Tibial nerve (tissue), 4 donors: ENCODE data around the gene TDP1. TPM values are rescaled to one million over a fixed set of nuclear protein-coding genes. Genes with fewer than 3 reads are reported as not detected.

ENCODE experiments used
- DNase-seq, 2 donors: peaks; one replicate each; pipeline ENCODE4 v3.0.0-alpha.2; 2019; ENCODE audit warnings: low spot score in 2 of 2
- H3K27ac ChIP-seq, 4 donors: fragments of 200-600 bp; sonication (generic) in 3 of 4; one replicate each; pipeline ENCODE4 v1.5.1; 2017 to 2019; ENCODE audit warnings: mild to moderate bottlenecking in 1 of 4
- H3K27me3 ChIP-seq, 2 donors: fragments of 200-600 bp; sonication (generic) in 1 of 2; one replicate each; pipeline versions ENCODE4 v1.5.1 to v1.6.0; 2017 to 2019
- H3K36me3 ChIP-seq, 3 donors: fragments of 200-600 bp; sonication (generic); one replicate each; pipeline ENCODE4 v1.5.1; 2018 to 2019
- H3K4me1 ChIP-seq, 4 donors: fragments of 200-600 bp; sonication (generic) in 3 of 4; one replicate each; pipeline ENCODE4 v1.5.1; 2017 to 2019
- H3K4me3 ChIP-seq, 4 donors: fragments of 200-600 bp; sonication (generic) in 3 of 4; one replicate each; pipeline ENCODE4 v1.5.1; 2017 to 2019; ENCODE audit warnings: mild to moderate bottlenecking in 1 of 4, moderate library complexity in 1 of 4
- H3K9me3 ChIP-seq, 4 donors: fragments of 200-600 bp; sonication (generic) in 3 of 4; one replicate each; pipeline ENCODE4 v1.5.1; 2017 to 2019
- CTCF ChIP-seq, 5 experiments: fragments of 200-600 bp in 3 of 5; fragments of 450-650 bp in 2 of 5; sonication (generic) in 3 of 5; IDR thresholded peaks; one replicate each; pipeline ENCODE4 v1.5.1; 2016 to 2019; ENCODE audit warnings: antibody characterized with exemption in 5 of 5, mild to moderate bottlenecking in 3 of 5, moderate library complexity in 2 of 5
- EP300 ChIP-seq, 2 donors: sonication (generic); formaldehyde crosslinking; IDR thresholded peaks; one replicate each; pipeline ENCODE4 v1.6.1; 2017; ENCODE audit warnings: antibody characterized with exemption in 2 of 2, mild to moderate bottlenecking in 1 of 2
- POLR2A ChIP-seq, 2 donors: fragments of 450-650 bp; IDR thresholded peaks; one replicate each; pipeline ENCODE4 v1.6.1; 2017; ENCODE audit warnings: antibody characterized with exemption in 2 of 2, mild to moderate bottlenecking in 2 of 2, moderate library complexity in 2 of 2
- WGBS, 2 donors: methylation state at CpG; one replicate each; pipeline ENCODE4 v1.1.5; 2018; 5-methylcytosine and 5-hydroxymethylcytosine counted together
- total RNA-seq, 4 donors: library from RNA; depleted of rRNA; stranded (reverse); fragments of >200 nt; gene quantifications; one replicate each; pipeline ENCODE4 v1.1.0, GENCODE V29; 2016

Gene TDP1
- total RNA-seq, 4 donors from 2014 or later = 5.9 to 9.0 (median 6.5) TPM

GRCh38 chr14:90061685-90062126 lies 106.0 kb downstream of the TDP1 start, which contains the start of gene KCNK13:
Gene KCNK13 (plus strand): TSS chr14:90061994. CDS start chr14:90062206, 212 bp downstream.
- no peaks in the 10 kb centered on the region for H3K9me3 ChIP-seq
- H3K4me1 ChIP-seq = peaks cover 0 to 31% (median 26%) of the 10 kb centered on the region in 4 donors
- no peak within 1 kb of the TSS for H3K27ac ChIP-seq
- TF ChIP-seq POLR2A (IDR thresholded peaks at IDR 0.05) = no peak
- H3K36me3 ChIP-seq = no peaks in the 10 kb centered on the region
- H3K4me3 ChIP-seq = peak within 1 kb of the TSS; percentile 13 to 51 (median 30)
- no peak for DNase-seq
- H3K27me3 ChIP-seq = peaks cover 0 to 74% of the 10 kb centered on the region in 2 donors
- WGBS, 2 donors = 0% methylated on average over 23 to 35 of the region's 52 CpGs

- Histone ChIP-seq H3K27ac (no peak overlapping the region), H3K36me3 (no peaks in the 10 kb centered on the region), H3K4me1 (peaks cover 0 to 31% (median 26%) of the 10 kb centered on the region in 4 donors), H3K4me3 (peak overlapping the region; percentile 13 to 51 (median 30)), H3K27me3 (peaks cover 0 to 68% of the 10 kb centered on the region in 2 donors), H3K9me3 (no peaks in the 10 kb centered on the region)
- no peak for DNase-seq
- TF ChIP-seq EP300 (IDR thresholded peaks at IDR 0.05) (no peak), CTCF (IDR thresholded peaks at IDR 0.05) (no peak), POLR2A (IDR thresholded peaks at IDR 0.05) (no peak)
- 1% methylated on average over 37 to 38 of the region's 63 CpGs for WGBS, 2 donors
These were observed 106.5 kb downstream of the TDP1 start for GRCh38 chr14:90062127-90062794.

GRCh38 chr14:90062822-90063539 lies 107.3 kb downstream of the TDP1 start:
- H3K27me3 ChIP-seq = peaks cover 0 to 66% of the 10 kb centered on the region in 2 donors
- no peak overlapping the region for H3K27ac ChIP-seq
- 28 to 32% methylated on average over 11 of the region's 11 CpGs for WGBS, 2 donors
- H3K36me3 ChIP-seq = no peaks in the 10 kb centered on the region
- H3K9me3 ChIP-seq = no peaks in the 10 kb centered on the region
- DNase-seq = no peak
- peak overlapping the region in 3 of 4 donors; percentile 24 to 51 (median 37) for H3K4me3 ChIP-seq
- TF ChIP-seq CTCF (IDR thresholded peaks at IDR 0.05) (no peak), EP300 (IDR thresholded peaks at IDR 0.05) (no peak), POLR2A (IDR thresholded peaks at IDR 0.05) (no peak)
- peaks cover 0 to 31% (median 26%) of the 10 kb centered on the region in 4 donors for H3K4me1 ChIP-seq

GRCh38 chr14:90072350-90072749 lies 116.6 kb downstream of the TDP1 start:
- TF ChIP-seq CTCF (IDR thresholded peaks at IDR 0.05) = no peak
- no peak for TF ChIP-seq POLR2A (IDR thresholded peaks at IDR 0.05)
- TF ChIP-seq EP300 (IDR thresholded peaks at IDR 0.05) = no peak
- Histone ChIP-seq H3K9me3 (no peaks in the 10 kb centered on the region), H3K36me3 (no peaks in the 10 kb centered on the region), H3K4me1 (no peaks in the 10 kb centered on the region), H3K4me3 (no peak overlapping the region), H3K27me3 (no peaks in the 10 kb centered on the region), H3K27ac (no peak overlapping the region)
- no peak for DNase-seq
- WGBS, 2 donors = 75 to 77% methylated on average over 6 of the region's 6 CpGs

GRCh38 chr14:90079576-90079975 lies 123.8 kb downstream of the TDP1 start:
- Histone ChIP-seq H3K4me1 (no peaks in the 10 kb centered on the region), H3K36me3 (no peaks in the 10 kb centered on the region), H3K9me3 (peaks cover 0 to 4% (median 0%) of the 10 kb centered on the region in 4 donors), H3K27ac (no peak overlapping the region), H3K4me3 (no peak overlapping the region), H3K27me3 (no peaks in the 10 kb centered on the region)
- WGBS, 2 donors = 59 to 63% methylated on average over 2 of the region's 2 CpGs
- DNase-seq = no peak
- no peak for TF ChIP-seq CTCF (IDR thresholded peaks at IDR 0.05)
- no peak for TF ChIP-seq POLR2A (IDR thresholded peaks at IDR 0.05)
- no peak for TF ChIP-seq EP300 (IDR thresholded peaks at IDR 0.05)
